GM23338 (cell line): Measurements from ENCODE around the gene INPPL1. TPM values are rescaled to one million over a fixed set of nuclear protein-coding genes. Genes with fewer than 3 reads are reported as not detected.

ENCODE experiments used
- ATAC-seq: fragments of 200-7000 bp; cut with Tn5 transposase; 3 replicates; pipeline ENCODE4 v1.9.1; 2020
- DNase-seq: peaks from one replicate; pipeline ENCODE4 v3.0.0-alpha.2; 2015; ENCODE audit warnings: low spot score
- H2AFZ ChIP-seq: fragments of 200-600 bp; sonication (generic); 2 replicates; pipeline ENCODE4 v1.8.0; 2016; ENCODE audit warnings: antibody characterized with exemption, mild to moderate bottlenecking, moderate library complexity
- H3F3A ChIP-seq: fragments of 200-600 bp; sonication (generic); replicated peaks from 2 replicates; pipeline ENCODE4 v1.8.0; 2017; ENCODE audit warnings: antibody characterized with exemption, mixed run types, low read depth
- H3K27ac ChIP-seq: fragments of 200-600 bp; sonication (generic); 2 replicates; pipeline ENCODE4 v1.6.1; 2016; ENCODE audit warnings: low read depth
- H3K27me3 ChIP-seq: fragments of 200-600 bp; sonication (generic); 2 replicates; pipeline ENCODE4 v1.8.0; 2016; ENCODE audit warnings: mild to moderate bottlenecking, mixed run types, moderate library complexity; ENCODE audit not compliant: insufficient read depth
- H3K36me3 ChIP-seq: fragments of 200-600 bp; sonication (generic); 2 replicates; pipeline ENCODE4 v1.8.0; 2016; ENCODE audit warnings: mild to moderate bottlenecking; ENCODE audit not compliant: insufficient read depth
- H3K4me1 ChIP-seq: fragments of 200-600 bp; sonication (generic); 2 replicates; pipeline ENCODE4 v1.8.0; 2016; ENCODE audit warnings: mild to moderate bottlenecking, moderate library complexity; ENCODE audit not compliant: insufficient read depth
- H3K4me2 ChIP-seq: fragments of 200-600 bp; sonication (generic); 2 replicates; pipeline ENCODE4 v1.7.1; 2017; ENCODE audit warnings: mixed run types
- H3K4me3 ChIP-seq: fragments of 200-600 bp; sonication (generic); 2 replicates; pipeline ENCODE4 v1.6.1; 2016; ENCODE audit warnings: mixed run types
- H3K79me2 ChIP-seq: fragments of 200-600 bp; sonication (generic); replicated peaks from 2 replicates; pipeline ENCODE4 v1.8.0; 2017; ENCODE audit warnings: mild to moderate bottlenecking; ENCODE audit not compliant: insufficient read depth
- H3K9me2 ChIP-seq: fragments of 200-600 bp; sonication (generic); 2 replicates; pipeline ENCODE4 v1.8.0; 2017; ENCODE audit not compliant: insufficient read depth
- H4K20me1 ChIP-seq: fragments of 200-600 bp; sonication (generic); replicated peaks from 2 replicates; pipeline ENCODE4 v1.8.0; 2017; ENCODE audit warnings: mild to moderate bottlenecking; ENCODE audit not compliant: insufficient read depth
- H3K27ac Mint-ChIP-seq: 2 replicates; pipeline ENCODE4 v1.8.0; 2020; ENCODE audit warnings: inconsistent platforms, mild to moderate bottlenecking, moderate library complexity, mixed read lengths
- H3K27me3 Mint-ChIP-seq: 3 replicates; pipeline ENCODE4 v1.8.0; 2022; ENCODE audit warnings: low read depth, mild to moderate bottlenecking, moderate library complexity, mixed read lengths, inconsistent platforms; ENCODE audit not compliant: insufficient read depth, poor library complexity
- H3K36me3 Mint-ChIP-seq: 3 replicates; pipeline ENCODE4 v1.8.0; 2021; ENCODE audit warnings: low read depth, mild to moderate bottlenecking, inconsistent platforms, moderate library complexity, mixed read lengths
- H3K4me1 Mint-ChIP-seq: 3 replicates; pipeline ENCODE4 v1.8.0; 2020; ENCODE audit warnings: mild to moderate bottlenecking, inconsistent platforms, mixed read lengths
- H3K4me3 Mint-ChIP-seq: 3 replicates; pipeline ENCODE4 v1.8.0; 2021; ENCODE audit warnings: moderate library complexity, mild to moderate bottlenecking, inconsistent platforms, mixed read lengths
- H3K9me3 Mint-ChIP-seq: 3 replicates; pipeline ENCODE4 v1.8.0; 2020; ENCODE audit warnings: moderate library complexity, mild to moderate bottlenecking, inconsistent platforms, mixed read lengths
- CREB1 ChIP-seq: fragments of 250-450 bp; sonication (Bioruptor Pico); IDR thresholded peaks from 2 replicates; pipeline ENCODE4 v1.5.0; 2020; ENCODE audit warnings: low read depth, mild to moderate bottlenecking, moderate library complexity
- EZH2 ChIP-seq: fragments of 200-600 bp; sonication (generic); IDR thresholded peaks from one replicate; pipeline ENCODE4 v1.8.0; 2017; ENCODE audit warnings: antibody characterized with exemption, mild to moderate bottlenecking, low read depth; ENCODE audit not compliant: unreplicated experiment
- JUNB ChIP-seq: IDR thresholded peaks from one replicate; pipeline ENCODE4 v1.6.1; 2016; ENCODE audit warnings: antibody characterized with exemption; ENCODE audit not compliant: unreplicated experiment
- POLR2AphosphoS5 ChIP-seq: IDR thresholded peaks from 2 replicates; pipeline ENCODE4 v1.6.1; 2016; ENCODE audit warnings: antibody characterized with exemption, low read depth
- STAT1 ChIP-seq: IDR thresholded peaks from one replicate; pipeline ENCODE4 v1.6.1; 2016; ENCODE audit warnings: antibody characterized with exemption; ENCODE audit not compliant: unreplicated experiment
- ZNF114 ChIP-seq: fragments of 250-450 bp; sonication (Bioruptor Pico); IDR thresholded peaks from 2 replicates; pipeline ENCODE4 v1.5.0; 2020; ENCODE audit warnings: mild to moderate bottlenecking, moderate library complexity
- ZNF462 ChIP-seq: fragments of 250-450 bp; sonication (Bioruptor Pico); IDR thresholded peaks from 2 replicates; pipeline ENCODE4 v1.5.0; 2020; ENCODE audit warnings: mild to moderate bottlenecking, moderate library complexity
- polyA plus RNA-seq: library from polyadenylated mRNA; unstranded; fragments of >200 nt; fragmentation: Nextera tagmentation; extraction: Ambion mirVana; gene quantifications from 2 replicates; pipeline ENCODE4 v1.2.1, GENCODE V29; 2016
- total RNA-seq: library from RNA; depleted of rRNA; stranded (reverse); fragments of >200 nt; shearing (Covaris generic); gene quantifications from 2 replicates; pipeline ENCODE4 v1.2.3, GENCODE V29; 2014
- TF ChIP-seq, protein P1 (sequence below): IDR thresholded peaks from one replicate; pipeline ENCODE4 v1.6.1; 2018; ENCODE audit warnings: antibody characterized with exemption; ENCODE audit not compliant: unreplicated experiment
- TF ChIP-seq, protein P2 (sequence below): IDR thresholded peaks from 2 replicates; pipeline ENCODE4 v1.6.1; 2016; ENCODE audit warnings: antibody characterized with exemption

Gene INPPL1
- total and polyA plus RNA-seq, 2 experiments from 2014 or later, result 21.5 to 54.7 TPM

DNA sequence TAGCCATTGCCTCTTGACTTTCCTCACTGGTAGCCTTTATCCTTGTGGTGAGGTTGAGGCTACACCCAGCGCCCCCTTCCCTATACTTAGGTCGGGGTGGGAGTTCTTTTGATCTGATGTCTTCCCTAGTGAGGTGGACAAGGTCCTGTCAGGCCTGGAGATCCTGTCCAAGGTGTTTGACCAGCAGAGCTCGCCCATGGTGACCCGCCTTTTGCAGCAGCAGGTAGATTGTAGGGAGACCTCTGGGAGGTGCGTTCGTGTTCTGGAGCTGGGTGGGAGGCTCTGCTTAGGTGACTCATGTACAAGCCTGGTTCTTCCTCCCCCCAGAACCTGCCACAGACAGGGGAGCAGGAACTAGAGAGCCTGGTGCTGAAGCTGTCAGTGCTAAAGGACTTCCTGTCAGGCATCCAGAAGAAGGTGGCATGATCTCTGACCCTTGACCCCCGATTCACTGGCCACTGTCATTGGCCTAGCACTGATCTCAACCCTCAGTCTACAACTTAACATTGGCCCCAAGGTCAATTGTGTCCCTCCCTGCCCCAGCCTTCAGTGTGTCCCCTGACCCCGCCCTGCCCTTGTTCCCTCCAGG is 4.9 kb downstream of the INPPL1 start:
- Histone ChIP-seq H3K79me2 (peaks cover 20% of the 10 kb centered on the region), H3K4me3 (no peak overlapping the region), H4K20me1 (peaks cover 12% of the 10 kb centered on the region), H3K9me2 (no peaks in the 10 kb centered on the region), H3K27ac (no peak overlapping the region), H3F3A (no peaks in the 10 kb centered on the region), H3K36me3 (no peaks in the 10 kb centered on the region; the same call in 1 of the 2 replicates), H2AFZ (no peak overlapping the region), H3K27me3 (peaks cover 10% of the 10 kb centered on the region; the same call in 1 of the 2 replicates), H3K4me1 (peaks cover 12% of the 10 kb centered on the region), H3K4me2 (no peak overlapping the region)
- ATAC-seq, result no peak
- Mint-ChIP-seq H3K4me1 (peaks cover 19% of the 10 kb centered on the region), H3K9me3 (no peaks in the 10 kb centered on the region), H3K4me3 (no peak overlapping the region), H3K27me3 (peaks cover 16% of the 10 kb centered on the region), H3K27ac (no peak overlapping the region), H3K36me3 (peaks cover 58% of the 10 kb centered on the region)
- no peak for TF ChIP-seq STAT1
- no peak for TF ChIP-seq POLR2AphosphoS5
- no peak for TF ChIP-seq CREB1
- DNase-seq, result no peak

DNA sequence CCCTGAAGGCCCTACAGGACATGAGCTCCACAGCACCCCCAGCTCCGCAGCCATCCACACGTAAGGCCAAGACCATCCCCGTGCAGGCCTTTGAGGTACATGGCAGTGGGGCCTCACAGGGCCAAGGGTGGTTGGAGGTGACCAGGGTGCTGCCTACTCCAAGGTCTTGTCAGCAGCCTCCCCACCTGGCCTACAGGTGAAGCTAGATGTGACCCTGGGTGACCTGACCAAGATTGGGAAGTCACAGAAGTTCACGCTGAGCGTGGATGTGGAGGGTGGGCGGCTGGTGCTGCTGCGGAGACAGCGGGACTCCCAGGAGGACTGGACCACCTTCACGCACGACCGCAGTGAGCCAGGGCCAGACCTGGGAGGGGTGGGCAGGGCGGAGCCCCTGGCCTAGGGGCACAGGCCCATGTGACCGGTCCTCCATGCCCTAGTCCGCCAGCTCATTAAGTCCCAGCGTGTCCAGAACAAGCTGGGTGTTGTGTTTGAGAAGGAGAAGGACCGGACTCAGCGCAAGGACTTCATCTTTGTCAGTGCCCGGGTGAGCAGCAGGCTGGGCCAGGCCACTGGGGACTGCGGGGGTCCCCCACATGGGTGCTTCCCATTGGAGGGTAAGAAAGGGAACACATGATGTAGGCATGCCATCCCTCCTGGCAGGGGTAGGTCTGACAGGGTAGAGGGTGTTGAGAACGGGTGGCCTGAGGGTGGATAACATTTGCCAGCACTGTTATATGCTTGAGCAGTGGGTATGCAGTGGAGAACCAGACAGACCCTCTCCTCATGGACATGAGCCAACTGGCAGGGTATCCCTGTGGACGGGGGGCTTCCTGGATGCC is 5.6 kb downstream of the INPPL1 start:
- Histone ChIP-seq H3K4me3 (no peak overlapping the region), H3F3A (no peaks in the 10 kb centered on the region), H3K27ac (no peak overlapping the region), H3K9me2 (no peaks in the 10 kb centered on the region), H2AFZ (no peak overlapping the region), H3K79me2 (peaks cover 19% of the 10 kb centered on the region), H3K27me3 (peaks cover 10% of the 10 kb centered on the region; the same call in 1 of the 2 replicates), H3K4me1 (peaks cover 12% of the 10 kb centered on the region), H4K20me1 (peaks cover 12% of the 10 kb centered on the region), H3K36me3 (no peaks in the 10 kb centered on the region; the same call in 1 of the 2 replicates), H3K4me2 (no peak overlapping the region)
- ATAC-seq (no peak), DNase-seq (no peak)
- Mint-ChIP-seq H3K27me3 (peaks cover 15% of the 10 kb centered on the region), H3K9me3 (no peaks in the 10 kb centered on the region), H3K27ac (no peak overlapping the region), H3K36me3 (peaks cover 65% of the 10 kb centered on the region), H3K4me1 (peaks cover 19% of the 10 kb centered on the region), H3K4me3 (no peak overlapping the region)
- TF ChIP-seq ZNF462 (CRISPR knock-in tag) (no peak), CREB1 (no peak), STAT1 (no peak), EZH2 (no peak), POLR2AphosphoS5 (no peak), JUNB (no peak), ZNF114 (CRISPR knock-in tag) (no peak)
- TF ChIP-seq, protein P1, sequence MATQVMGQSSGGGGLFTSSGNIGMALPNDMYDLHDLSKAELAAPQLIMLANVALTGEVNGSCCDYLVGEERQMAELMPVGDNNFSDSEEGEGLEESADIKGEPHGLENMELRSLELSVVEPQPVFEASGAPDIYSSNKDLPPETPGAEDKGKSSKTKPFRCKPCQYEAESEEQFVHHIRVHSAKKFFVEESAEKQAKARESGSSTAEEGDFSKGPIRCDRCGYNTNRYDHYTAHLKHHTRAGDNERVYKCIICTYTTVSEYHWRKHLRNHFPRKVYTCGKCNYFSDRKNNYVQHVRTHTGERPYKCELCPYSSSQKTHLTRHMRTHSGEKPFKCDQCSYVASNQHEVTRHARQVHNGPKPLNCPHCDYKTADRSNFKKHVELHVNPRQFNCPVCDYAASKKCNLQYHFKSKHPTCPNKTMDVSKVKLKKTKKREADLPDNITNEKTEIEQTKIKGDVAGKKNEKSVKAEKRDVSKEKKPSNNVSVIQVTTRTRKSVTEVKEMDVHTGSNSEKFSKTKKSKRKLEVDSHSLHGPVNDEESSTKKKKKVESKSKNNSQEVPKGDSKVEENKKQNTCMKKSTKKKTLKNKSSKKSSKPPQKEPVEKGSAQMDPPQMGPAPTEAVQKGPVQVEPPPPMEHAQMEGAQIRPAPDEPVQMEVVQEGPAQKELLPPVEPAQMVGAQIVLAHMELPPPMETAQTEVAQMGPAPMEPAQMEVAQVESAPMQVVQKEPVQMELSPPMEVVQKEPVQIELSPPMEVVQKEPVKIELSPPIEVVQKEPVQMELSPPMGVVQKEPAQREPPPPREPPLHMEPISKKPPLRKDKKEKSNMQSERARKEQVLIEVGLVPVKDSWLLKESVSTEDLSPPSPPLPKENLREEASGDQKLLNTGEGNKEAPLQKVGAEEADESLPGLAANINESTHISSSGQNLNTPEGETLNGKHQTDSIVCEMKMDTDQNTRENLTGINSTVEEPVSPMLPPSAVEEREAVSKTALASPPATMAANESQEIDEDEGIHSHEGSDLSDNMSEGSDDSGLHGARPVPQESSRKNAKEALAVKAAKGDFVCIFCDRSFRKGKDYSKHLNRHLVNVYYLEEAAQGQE, result no peak
- TF ChIP-seq, protein P2, sequence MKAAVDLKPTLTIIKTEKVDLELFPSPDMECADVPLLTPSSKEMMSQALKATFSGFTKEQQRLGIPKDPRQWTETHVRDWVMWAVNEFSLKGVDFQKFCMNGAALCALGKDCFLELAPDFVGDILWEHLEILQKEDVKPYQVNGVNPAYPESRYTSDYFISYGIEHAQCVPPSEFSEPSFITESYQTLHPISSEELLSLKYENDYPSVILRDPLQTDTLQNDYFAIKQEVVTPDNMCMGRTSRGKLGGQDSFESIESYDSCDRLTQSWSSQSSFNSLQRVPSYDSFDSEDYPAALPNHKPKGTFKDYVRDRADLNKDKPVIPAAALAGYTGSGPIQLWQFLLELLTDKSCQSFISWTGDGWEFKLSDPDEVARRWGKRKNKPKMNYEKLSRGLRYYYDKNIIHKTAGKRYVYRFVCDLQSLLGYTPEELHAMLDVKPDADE, result no peak
